NCI-H748 (cell line): ENCODE measurements around the gene SALL4.
"Not testable (repeated sequence)": the region's sequence is repeated elsewhere in the genome, so short reads cannot be mapped to it uniquely, and the experiment has no call there.

Experiments
- DNase-seq: peaks from one replicate; lab custom pipeline; 2025; ENCODE audit not compliant: unreplicated experiment; lab: John Stamatoyannopoulos, UW

The SALL4 gene

DNA sequence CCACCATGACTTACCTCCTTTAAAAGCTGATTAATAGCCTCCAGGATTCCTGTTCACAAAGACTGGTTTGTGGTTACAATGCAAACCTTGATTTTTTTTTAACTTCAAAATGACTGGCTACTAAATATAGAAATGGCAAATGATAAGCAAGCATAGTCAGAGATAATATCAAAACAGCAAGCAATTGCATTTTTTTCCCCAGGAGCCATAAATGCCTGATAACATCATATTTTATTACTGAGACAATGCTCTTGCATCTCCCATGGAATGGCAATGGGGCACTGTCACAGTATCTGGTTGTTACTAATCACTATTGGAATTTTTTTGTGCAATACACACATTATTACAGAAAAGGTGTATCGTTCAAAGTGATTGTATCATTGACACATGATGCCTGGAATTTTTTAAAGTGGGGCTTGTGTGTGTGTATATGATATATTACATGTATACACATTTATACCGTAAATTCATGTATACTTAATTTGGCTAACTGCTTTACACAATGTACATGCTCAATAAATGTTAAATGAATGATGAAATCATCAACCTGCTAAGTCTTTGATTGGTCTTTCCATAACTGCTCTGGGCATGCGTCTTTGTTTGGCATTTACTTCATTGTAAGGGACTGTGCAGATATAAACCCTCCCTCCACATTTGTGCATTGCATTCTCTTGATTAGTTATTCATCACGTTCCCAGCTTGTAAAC lies 980 bp upstream of the SALL4 start:
- DNase-seq = no peak

DNA sequence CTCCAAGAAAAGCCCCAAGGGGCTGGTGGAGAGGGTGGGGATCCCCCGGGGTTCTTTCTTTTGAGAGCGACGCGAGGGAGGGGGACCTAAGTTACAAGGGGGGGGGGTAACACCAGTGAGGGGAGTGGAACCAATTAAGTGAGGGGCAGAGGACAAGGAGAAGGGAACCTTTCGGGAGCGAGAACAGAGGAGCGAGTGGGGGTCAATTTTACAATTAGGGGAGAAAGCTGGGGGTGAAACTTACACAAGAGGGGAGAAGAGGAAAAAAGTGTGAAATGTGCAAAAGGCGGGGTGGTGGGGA lies 548 bp downstream of the SALL4 start:
- DNase-seq = no peak

DNA sequence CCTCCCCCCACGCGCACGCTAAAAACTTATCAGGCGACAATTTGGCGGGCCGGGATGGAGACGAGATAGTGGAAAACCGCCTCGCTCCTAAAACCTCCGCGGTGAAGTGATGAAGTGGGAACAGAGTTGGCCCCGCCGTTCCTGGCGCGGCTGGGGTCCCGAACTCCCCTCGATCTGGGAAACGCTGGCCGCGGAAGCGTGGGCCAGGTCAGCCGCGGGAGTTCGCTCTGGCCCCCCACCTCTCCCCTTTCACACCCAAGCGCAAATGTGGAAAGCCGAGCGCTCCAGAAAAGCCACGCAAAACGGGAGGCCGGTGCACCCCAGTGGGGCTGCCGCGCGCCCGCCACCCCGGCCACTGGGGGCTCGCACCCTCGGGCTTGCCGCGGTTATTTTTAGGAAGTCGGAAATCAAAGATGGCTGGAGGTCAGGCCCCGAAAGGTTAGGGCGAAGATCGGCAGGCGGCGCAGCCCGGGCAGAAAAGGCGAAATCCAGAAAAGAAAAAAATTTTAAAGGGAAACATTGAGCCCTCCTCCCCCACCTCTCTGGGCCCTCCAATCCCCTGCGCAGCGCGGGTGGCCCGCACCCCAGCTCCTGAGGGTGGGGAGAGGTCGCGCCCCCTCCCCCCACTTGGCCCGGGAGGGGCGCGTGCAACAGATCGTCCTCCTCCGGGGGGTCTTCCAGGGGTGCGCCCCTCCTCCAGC lies 1.0 kb downstream of the SALL4 start:
- DNase-seq = peak; percentile 17

DNA sequence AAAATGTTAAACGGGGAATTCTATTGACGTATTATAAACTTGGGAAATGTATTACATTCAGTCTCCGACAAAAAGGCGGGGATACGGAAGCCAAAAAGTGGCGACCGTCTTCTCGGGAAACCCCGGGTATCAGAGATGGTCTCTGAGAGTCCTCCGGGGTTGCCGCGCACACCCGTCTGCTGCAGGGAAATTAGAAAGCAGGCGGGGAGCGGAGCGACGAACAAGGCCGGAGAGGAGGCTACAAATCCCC lies 1.5 kb downstream of the SALL4 start:
- no peak for DNase-seq

DNA sequence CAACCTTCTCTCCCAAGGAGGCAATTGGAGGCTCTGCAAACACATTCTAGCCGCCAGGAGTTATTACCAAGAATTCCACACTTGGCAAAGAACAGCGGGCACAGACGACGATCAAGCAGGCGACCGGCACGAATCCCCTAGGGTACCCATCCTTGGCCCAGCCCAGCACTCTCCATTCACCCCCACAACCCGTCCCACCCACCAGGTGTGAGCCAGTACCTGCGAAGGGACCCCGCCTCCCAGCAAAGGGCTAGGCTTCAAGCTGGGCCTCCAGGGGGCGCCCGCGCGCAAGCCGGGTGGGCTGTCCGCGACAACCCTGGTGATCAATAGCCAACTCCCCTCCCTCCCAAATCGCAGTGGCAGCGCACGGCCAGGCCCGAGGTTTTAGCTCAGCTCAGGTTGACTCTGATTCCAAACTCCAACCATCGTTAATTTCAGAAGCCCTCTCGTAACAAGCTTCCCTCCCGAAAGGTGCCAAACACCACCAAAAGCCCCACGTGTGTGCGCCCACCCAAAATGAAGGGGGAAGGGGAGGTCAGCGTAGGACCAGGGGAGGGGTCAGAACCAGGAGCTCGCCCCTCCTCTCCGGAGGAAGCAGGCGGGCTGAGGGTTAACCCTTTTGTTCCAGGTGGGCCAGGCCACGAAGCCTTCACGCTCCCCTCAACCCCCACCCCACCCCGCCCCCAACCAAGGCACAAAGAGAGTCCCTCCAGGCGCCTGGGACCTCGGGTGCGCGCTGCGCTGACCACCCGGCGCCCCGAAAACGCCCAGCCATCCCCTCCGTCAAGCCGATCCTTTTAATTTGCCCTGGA lies 2.1 kb downstream of the SALL4 start:
- peak; percentile 77 for DNase-seq

DNA sequence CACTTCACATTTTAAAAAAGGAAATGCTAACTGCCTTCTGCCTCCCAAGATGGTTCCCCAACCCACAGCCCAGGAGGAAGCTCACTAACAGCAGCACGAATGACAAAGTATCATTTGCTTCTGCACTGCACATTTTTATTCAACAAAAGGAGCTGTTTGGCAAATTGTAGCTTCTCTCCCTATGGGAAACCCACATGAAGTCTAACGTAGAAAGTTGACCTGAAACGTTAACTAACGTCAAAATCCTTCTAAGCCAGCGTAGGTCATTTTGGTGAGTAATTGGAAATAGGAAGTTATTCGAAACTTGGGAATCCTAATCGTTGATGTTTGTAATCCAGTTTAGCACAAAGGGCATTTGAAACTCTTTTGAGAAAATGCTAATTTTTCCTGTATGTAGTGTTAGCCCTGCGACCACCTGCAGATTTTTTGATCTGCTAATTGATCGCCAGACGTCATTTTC lies 2.9 kb downstream of the SALL4 start:
- no peak for DNase-seq

DNA sequence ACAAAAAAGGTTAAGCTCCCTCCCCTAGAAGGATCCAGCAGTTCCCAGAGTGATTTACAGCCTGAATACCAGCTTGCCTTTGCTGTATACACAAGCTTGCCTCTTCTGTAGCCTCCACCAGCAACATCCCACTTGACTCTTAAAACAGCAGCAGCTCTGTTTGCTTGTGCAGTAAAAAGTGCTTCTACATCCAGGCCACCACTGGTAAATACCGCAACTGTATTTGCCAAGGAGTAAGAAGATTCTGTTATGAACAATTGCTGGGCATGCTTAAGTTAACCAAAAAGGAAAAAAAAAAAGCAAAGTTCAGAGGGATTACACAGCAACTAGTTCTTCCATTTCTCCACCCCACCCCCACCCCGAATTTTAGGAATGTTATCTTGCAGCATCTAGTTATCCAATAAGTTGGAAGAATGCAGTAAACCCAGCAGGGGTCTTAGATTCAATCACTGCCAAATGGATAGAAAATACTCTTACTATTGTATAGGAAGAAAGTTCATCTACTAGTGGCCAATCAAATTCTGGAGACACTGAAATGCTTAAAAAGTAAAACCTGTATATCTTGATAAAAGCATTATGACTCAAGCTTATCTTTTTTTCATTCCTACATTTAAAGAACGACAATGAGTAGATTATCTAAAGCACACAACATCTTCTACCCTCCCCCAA lies 4.8 kb downstream of the SALL4 start:
- no peak for DNase-seq

DNA sequence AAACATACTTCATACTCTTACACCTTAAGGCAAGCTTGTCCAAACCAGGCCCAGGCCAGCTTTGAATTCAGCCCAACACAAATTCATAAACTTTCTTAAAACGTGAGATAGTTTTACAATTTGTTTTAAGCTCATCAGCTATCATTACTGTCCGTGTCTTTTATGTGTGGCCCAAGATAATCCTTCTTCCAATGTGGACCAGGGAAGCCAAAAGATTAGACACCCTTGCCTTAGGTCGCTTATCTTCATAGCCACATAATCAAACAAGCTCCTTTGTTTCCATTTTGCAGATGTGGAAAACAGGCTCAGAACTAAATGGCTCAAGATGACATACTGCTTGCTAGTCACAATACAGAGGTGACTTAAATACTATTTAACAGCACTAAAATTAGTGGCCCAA lies 6.0 kb downstream of the SALL4 start:
- DNase-seq = no peak

DNA sequence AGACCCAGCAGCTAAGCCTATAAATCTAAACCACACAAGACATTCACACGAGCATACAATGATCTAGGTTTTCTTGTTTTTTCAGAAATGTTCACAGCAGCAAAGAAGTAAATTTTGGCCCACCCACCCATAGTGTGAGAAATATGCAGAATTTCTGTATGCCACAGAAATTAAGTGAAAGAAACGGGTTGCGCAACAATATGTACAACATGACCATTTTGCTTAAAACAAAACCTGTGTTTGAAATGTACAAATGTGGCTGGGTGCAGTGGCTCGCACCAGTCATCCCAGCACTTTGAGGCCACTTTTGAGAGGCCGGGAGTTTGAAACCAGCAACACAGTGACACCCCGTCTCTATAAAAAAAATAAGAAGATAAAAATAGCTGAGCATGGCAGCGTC lies 9.4 kb downstream of the SALL4 start:
- DNase-seq = no peak

DNA sequence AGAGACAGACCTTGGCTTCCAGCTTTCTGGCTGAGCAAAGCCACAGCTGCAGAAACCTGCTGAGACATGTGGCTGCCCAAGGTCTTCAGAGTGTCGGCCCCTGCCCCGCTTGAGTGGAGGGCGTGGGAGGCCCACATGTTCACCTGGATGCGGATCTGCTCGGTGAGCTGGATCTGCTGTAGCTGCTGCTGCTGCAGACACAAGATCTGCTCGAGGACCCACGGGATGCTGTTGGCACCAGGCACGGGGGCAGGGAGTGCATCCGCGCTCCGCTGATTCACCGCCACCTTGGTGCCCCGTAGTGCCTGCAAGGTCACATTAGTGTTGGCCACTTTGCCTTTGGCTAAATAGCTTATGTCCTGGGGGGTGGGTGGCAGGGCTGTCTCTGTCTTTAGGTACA lies 10.7 kb downstream of the SALL4 start:
- no peak for DNase-seq

DNA sequence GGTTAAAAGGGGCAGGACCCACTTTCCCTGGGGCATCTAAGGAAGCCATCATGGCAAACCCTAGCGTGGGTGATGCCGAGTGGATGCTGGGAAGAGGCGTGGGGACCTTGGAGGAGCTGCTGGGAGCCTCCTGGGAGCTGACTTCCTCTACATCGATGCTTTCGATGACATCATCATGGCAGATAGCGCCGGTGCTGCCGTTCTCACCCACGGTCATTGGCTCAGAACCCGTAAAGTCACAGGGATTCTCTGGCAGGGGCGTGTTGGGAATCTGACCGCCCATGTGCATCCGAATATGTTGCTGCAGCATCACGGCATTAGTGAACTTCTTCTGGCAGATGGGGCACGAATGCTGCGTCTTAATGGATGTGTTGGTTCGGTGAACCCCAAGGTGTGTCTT lies 12.1 kb downstream of the SALL4 start:
- DNase-seq = no peak

DNA sequence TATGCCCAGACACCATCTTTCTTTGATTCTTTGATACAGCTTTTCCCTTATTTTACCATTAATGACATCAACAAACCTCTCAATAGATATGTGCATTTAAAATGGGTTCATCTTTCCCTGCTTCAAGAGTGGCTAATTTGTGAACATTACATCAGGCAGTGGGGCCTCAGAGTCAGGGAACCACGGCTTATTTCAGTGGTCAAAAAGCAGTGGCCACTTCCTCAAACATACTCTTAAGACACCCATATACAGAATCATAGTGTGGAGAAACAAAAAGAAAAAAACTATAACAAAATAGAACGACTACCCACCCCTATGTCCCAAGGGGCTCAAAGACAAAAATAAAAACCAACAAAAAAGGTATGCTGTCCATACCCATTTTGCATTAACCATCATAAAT lies 12.9 kb downstream of the SALL4 start:
- no peak for DNase-seq

DNA sequence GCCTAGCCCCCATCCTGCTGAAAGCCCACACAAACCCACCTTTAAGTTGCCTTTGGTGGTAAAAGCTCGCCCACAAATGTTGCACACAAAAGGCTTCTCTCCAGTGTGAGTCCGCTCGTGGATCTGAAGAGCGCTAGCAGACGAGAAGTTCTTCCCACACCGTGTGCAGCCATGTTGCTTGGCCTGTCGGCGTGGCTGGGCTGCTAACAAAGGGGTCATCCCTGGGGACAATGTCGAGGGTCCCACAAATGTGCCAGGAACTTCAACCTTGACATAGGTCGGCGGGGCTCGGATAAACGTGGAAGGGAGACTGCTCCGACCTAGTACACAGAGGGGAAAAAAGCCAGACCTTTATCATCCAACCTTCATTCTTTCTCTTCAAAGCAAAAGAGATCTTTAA lies 13.5 kb downstream of the SALL4 start:
- no peak for DNase-seq

DNA sequence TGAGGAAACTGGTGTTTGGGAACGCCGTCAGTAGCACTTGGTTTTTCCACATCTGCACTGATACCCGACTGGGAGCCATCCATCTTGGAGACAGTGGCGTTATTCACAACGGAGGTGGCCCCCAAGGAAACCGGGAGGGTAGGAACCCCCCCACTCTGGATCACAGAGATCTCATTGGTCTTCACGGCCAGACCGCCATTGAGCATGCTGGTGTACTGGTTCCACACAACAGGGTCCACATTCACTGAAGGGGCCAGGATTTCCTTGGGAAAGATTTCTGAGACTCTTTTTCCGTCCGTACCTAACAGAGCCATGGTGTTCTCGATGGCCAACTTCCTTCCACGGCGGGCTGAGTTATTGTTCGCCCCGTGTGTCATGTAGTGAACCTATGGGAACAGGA lies 18.0 kb downstream of the SALL4 start:
- no peak for DNase-seq

DNA sequence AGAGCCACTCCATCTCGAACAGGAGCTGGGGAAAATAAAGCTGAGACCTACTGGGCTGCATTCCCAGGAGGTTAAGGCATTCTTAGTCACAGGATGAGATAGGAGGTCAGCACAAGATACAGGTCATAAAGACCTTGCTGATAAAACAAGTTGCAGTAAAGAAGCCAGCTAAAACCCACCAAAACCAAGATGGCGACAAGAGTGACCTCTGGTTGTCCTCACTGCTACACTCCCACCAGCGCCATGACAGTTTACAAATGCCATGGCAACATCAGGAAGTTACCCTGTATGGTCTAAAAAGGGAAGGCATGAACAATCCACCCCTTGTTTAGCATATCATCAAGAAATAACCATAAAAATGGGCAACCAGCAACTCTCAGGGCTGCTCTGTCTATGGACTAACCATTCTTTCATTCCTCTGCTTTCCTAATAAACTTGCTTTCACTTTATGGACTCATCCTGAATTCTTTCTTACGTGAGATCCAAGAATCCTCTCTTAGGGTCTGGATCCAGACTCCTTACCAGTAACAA lies 24.0 kb downstream of the SALL4 start:
- DNase-seq = not testable (repeated sequence)

DNA sequence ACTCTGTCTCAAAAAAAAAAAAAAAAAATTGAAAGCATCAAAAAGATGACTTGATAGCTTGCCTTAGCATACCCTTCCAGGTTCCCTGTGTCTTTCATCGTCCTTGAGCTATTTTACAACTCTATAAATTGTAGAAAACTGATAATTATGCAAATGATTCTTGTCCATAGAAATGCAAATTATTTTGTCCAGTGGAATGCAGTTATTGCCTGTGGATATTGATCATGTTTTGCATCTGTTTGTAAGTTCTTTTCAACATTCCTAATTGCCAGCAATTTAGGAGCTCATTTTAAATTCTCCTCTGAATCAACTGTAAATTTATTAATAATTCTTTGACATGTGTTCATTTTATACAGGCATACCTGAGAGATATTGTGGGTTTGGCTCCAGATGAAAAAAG lies 27.1 kb downstream of the SALL4 start:
- no peak for DNase-seq

DNA sequence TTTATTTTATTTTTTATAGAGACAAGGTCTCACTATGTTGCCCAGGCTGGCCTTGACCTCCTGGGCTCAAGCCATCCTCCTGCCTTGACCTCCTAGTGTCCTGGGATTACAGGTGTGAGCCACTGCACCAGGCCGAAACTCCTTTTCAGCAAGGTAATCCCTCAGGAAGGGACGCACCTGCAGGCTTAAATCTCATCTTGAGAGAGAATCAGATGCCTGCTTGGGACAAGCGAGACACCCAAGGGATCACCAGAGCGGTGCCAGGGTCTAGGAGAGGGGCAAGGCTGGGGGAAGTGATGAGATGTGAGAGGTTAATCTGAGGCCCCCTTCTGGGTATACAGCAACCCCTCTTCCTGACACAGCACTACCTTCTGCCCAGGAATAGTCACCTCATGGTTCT lies 30.1 kb downstream of the SALL4 start:
- no peak for DNase-seq

DNA sequence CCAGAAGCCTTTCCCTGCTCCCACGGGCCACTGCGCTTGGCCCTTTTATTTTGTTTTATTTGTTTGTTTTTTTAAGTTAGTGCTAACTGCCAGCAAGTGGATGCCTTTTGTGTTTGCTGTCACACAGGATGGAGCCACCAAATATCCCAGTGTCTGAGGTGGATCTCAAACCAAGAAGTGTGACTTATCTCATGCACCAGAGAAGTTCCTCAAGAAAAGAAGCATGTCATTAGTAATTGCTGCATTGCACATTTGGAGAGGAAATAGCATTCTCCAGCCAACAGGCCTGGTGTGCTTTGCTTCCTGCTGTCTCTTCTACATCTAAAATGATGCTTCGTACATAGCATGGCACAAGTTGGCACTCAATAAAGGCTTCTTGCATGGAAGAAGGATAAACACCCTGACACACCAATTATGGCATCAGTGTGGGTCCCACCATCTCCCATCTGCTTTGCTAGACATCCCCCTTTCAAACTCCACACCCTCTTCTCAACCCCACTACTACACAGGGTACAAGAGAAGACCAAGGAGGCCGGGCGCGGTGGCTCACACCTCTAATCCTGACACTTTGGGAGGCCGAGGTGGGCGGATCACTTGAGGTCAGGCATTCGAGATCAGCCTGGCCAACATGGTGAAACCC lies 32.2 kb downstream of the SALL4 start:
- DNase-seq = no peak

DNA sequence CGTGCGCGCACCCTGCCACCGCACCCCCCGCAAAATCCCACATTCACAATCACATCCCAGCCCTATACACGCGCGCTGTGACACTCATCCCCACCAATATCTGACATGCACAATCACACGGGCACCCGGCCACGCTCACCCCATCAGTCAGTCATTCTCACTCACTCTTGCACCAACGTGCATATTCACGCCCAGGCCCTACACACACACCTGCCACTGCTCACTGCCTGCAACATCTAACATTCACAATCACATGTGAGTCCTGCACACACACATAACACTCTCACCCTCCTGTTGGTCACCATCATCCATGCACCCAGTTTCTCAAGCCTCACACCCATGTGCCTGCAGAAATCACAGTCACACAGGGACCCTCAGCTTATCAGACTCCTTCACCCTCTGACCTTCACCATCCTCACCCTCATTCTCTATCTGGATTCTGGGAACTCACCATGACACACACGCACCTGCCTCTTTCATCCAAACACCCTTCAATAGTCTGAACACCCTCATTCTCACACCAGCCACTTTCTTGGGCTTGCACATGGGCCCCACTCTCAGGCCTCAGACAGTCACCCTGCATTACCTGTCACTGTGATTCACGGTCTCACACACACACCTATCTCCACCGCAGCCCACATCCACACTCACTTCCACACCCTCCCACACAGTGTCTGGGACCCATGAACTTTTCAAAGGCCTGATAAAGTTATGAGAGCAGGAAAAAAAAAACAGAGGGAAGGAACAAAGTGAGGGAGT lies 33.4 kb downstream of the SALL4 start:
- DNase-seq = no peak
